ENCODE results near the gene STARD3.

Gene STARD3

GRCh38 chr17:39598630-39599003 lies 38.3 kb upstream of the STARD3 start:
- no peaks in the 10 kb centered on the region for H3K36me3 ChIP-seq (ENCODE audit: control insufficient read depth, insufficient read depth, low read length)
- no peaks in the 10 kb centered on the region for H3K9me3 ChIP-seq (ENCODE audit: control insufficient read depth, low read length)
- H3K27me3 ChIP-seq (replicated peaks; ENCODE audit: control insufficient read depth, insufficient read depth, low read length, poor library complexity, severe bottlenecking), result peaks cover 76% of the 10 kb centered on the region
- no peak for DNase-seq
- H3K4me3 ChIP-seq (ENCODE audit: insufficient read depth, low read depth, low read length, poor library complexity, severe bottlenecking), result no peak overlapping the region
- H3K27ac ChIP-seq (ENCODE audit: insufficient read depth, low read length, poor library complexity, severe bottlenecking), result no peak overlapping the region
- H3K4me1 ChIP-seq (ENCODE audit: control insufficient read depth, insufficient read depth, low read length, poor library complexity, severe bottlenecking), result peaks cover 17% of the 10 kb centered on the region

- no peak for DNase-seq
- peaks cover 81% of the 10 kb centered on the region for H3K27me3 ChIP-seq (replicated peaks; ENCODE audit: control insufficient read depth, insufficient read depth, low read length, poor library complexity, severe bottlenecking)
- H3K27ac ChIP-seq (ENCODE audit: insufficient read depth, low read length, poor library complexity, severe bottlenecking), result no peak overlapping the region
- no peaks in the 10 kb centered on the region for H3K36me3 ChIP-seq (ENCODE audit: control insufficient read depth, insufficient read depth, low read length)
- H3K4me1 ChIP-seq (ENCODE audit: control insufficient read depth, insufficient read depth, low read length, poor library complexity, severe bottlenecking), result peaks cover 22% of the 10 kb centered on the region
- no peak overlapping the region for H3K4me3 ChIP-seq (ENCODE audit: insufficient read depth, low read depth, low read length, poor library complexity, severe bottlenecking)
- no peaks in the 10 kb centered on the region for H3K9me3 ChIP-seq (ENCODE audit: control insufficient read depth, low read length)
Measured at GRCh38 chr17:39599004-39599664, 37.8 kb upstream of the STARD3 start.

GRCh38 chr17:39599665-39600231 lies 37.2 kb upstream of the STARD3 start:
- Histone ChIP-seq H3K27me3 (replicated peaks; ENCODE audit: control insufficient read depth, insufficient read depth, low read length, poor library complexity, severe bottlenecking) (peaks cover 84% of the 10 kb centered on the region), H3K27ac (ENCODE audit: insufficient read depth, low read length, poor library complexity, severe bottlenecking) (no peak overlapping the region), H3K9me3 (ENCODE audit: control insufficient read depth, low read length) (no peaks in the 10 kb centered on the region), H3K4me3 (ENCODE audit: insufficient read depth, low read depth, low read length, poor library complexity, severe bottlenecking) (no peak overlapping the region), H3K4me1 (ENCODE audit: control insufficient read depth, insufficient read depth, low read length, poor library complexity, severe bottlenecking) (peaks cover 28% of the 10 kb centered on the region), H3K36me3 (ENCODE audit: control insufficient read depth, insufficient read depth, low read length) (no peaks in the 10 kb centered on the region)
- DNase-seq, result no peak

GRCh38 chr17:39600288-39600996 lies 36.5 kb upstream of the STARD3 start:
- Histone ChIP-seq H3K9me3 (ENCODE audit: control insufficient read depth, low read length) (no peaks in the 10 kb centered on the region), H3K4me3 (ENCODE audit: insufficient read depth, low read depth, low read length, poor library complexity, severe bottlenecking) (no peak overlapping the region), H3K27me3 (replicated peaks; ENCODE audit: control insufficient read depth, insufficient read depth, low read length, poor library complexity, severe bottlenecking) (peaks cover 84% of the 10 kb centered on the region), H3K36me3 (ENCODE audit: control insufficient read depth, insufficient read depth, low read length) (no peaks in the 10 kb centered on the region), H3K27ac (ENCODE audit: insufficient read depth, low read length, poor library complexity, severe bottlenecking) (no peak overlapping the region), H3K4me1 (ENCODE audit: control insufficient read depth, insufficient read depth, low read length, poor library complexity, severe bottlenecking) (peaks cover 35% of the 10 kb centered on the region)
- no peak for DNase-seq

GRCh38 chr17:39600997-39601597 lies 35.8 kb upstream of the STARD3 start:
- Histone ChIP-seq H3K9me3 (ENCODE audit: control insufficient read depth, low read length) (no peaks in the 10 kb centered on the region), H3K36me3 (ENCODE audit: control insufficient read depth, insufficient read depth, low read length) (no peaks in the 10 kb centered on the region), H3K27ac (ENCODE audit: insufficient read depth, low read length, poor library complexity, severe bottlenecking) (no peak overlapping the region), H3K4me3 (ENCODE audit: insufficient read depth, low read depth, low read length, poor library complexity, severe bottlenecking) (no peak overlapping the region), H3K27me3 (replicated peaks; ENCODE audit: control insufficient read depth, insufficient read depth, low read length, poor library complexity, severe bottlenecking) (peaks cover 88% of the 10 kb centered on the region), H3K4me1 (ENCODE audit: control insufficient read depth, insufficient read depth, low read length, poor library complexity, severe bottlenecking) (peaks cover 41% of the 10 kb centered on the region)
- DNase-seq, result no peak

GRCh38 chr17:39601758-39602532 lies 35.0 kb upstream of the STARD3 start:
- Histone ChIP-seq H3K36me3 (ENCODE audit: control insufficient read depth, insufficient read depth, low read length) (no peaks in the 10 kb centered on the region), H3K4me3 (ENCODE audit: insufficient read depth, low read depth, low read length, poor library complexity, severe bottlenecking) (no peak overlapping the region), H3K27ac (ENCODE audit: insufficient read depth, low read length, poor library complexity, severe bottlenecking) (no peak overlapping the region), H3K4me1 (ENCODE audit: control insufficient read depth, insufficient read depth, low read length, poor library complexity, severe bottlenecking) (peaks cover 50% of the 10 kb centered on the region), H3K27me3 (replicated peaks; ENCODE audit: control insufficient read depth, insufficient read depth, low read length, poor library complexity, severe bottlenecking) (peaks cover 88% of the 10 kb centered on the region), H3K9me3 (ENCODE audit: control insufficient read depth, low read length) (no peaks in the 10 kb centered on the region)
- DNase-seq, result no peak

GRCh38 chr17:39602533-39603303 lies 34.2 kb upstream of the STARD3 start:
- peaks cover 90% of the 10 kb centered on the region for H3K27me3 ChIP-seq (replicated peaks; ENCODE audit: control insufficient read depth, insufficient read depth, low read length, poor library complexity, severe bottlenecking)
- no peak overlapping the region for H3K4me3 ChIP-seq (ENCODE audit: insufficient read depth, low read depth, low read length, poor library complexity, severe bottlenecking)
- no peaks in the 10 kb centered on the region for H3K9me3 ChIP-seq (ENCODE audit: control insufficient read depth, low read length)
- peaks cover 55% of the 10 kb centered on the region for H3K4me1 ChIP-seq (ENCODE audit: control insufficient read depth, insufficient read depth, low read length, poor library complexity, severe bottlenecking)
- H3K36me3 ChIP-seq (ENCODE audit: control insufficient read depth, insufficient read depth, low read length), result no peaks in the 10 kb centered on the region
- no peak overlapping the region for H3K27ac ChIP-seq (ENCODE audit: insufficient read depth, low read length, poor library complexity, severe bottlenecking)
- no peak for DNase-seq

- Histone ChIP-seq H3K4me3 (ENCODE audit: insufficient read depth, low read depth, low read length, poor library complexity, severe bottlenecking) (no peak overlapping the region), H3K27me3 (replicated peaks; ENCODE audit: control insufficient read depth, insufficient read depth, low read length, poor library complexity, severe bottlenecking) (peaks cover 89% of the 10 kb centered on the region), H3K36me3 (ENCODE audit: control insufficient read depth, insufficient read depth, low read length) (no peaks in the 10 kb centered on the region), H3K9me3 (ENCODE audit: control insufficient read depth, low read length) (no peaks in the 10 kb centered on the region), H3K4me1 (ENCODE audit: control insufficient read depth, insufficient read depth, low read length, poor library complexity, severe bottlenecking) (peaks cover 51% of the 10 kb centered on the region), H3K27ac (ENCODE audit: insufficient read depth, low read length, poor library complexity, severe bottlenecking) (no peak overlapping the region)
- DNase-seq, result no peak
Measured at GRCh38 chr17:39603304-39604016, 33.5 kb upstream of the STARD3 start.
